T-cell (primary cell): ENCODE data around the gene MOB3B. TPM values are rescaled to one million over a fixed set of nuclear protein-coding genes. Genes with fewer than 3 reads are reported as not detected.

Experiments used
- ATAC-seq, 4 experiments: fragments of 200-7000 bp in 3 of 4; fragments of 150-1000 bp in 1 of 4; cut with Tn5 transposase; replicated peaks in 1 of 4; 1 replicate in 3 of 4; 2 replicates in 1 of 4; pipeline ENCODE4 v1.10.0; 2021; ENCODE audit warnings: moderate library complexity in 3 of 4, mild to moderate bottlenecking in 2 of 4, moderate number of reproducible peaks in 1 of 4
- CTCF ChIA-PET, 2 donors: fragments of 300-600 bp; sonication (Branson Sonifier 250); formaldehyde crosslinking; loops; one replicate each; lab custom pipeline; 2022; ENCODE audit warnings: antibody characterized with exemption in 2 of 2; lab: Charles Lee
- POLR2A ChIA-PET, 2 donors: fragments of 300-600 bp; sonication (Branson Sonifier 250); formaldehyde crosslinking; loops; one replicate each; lab custom pipeline; 2022; ENCODE audit warnings: antibody characterized with exemption in 2 of 2; lab: Charles Lee
- DNase-seq, 35 experiments: peaks; one replicate each; pipeline versions ENCODE4 v3.0.0 to v3.0.0-alpha.2; 2013 to 2023
- H3K27ac ChIP-seq: one replicate; pipeline ENCODE4 v1.5.1; 2013; ENCODE audit warnings: low read length
- H3K27me3 ChIP-seq, 2 experiments: replicated peaks in 1 of 2; 1 replicate in 1 of 2; 2 replicates in 1 of 2; pipeline versions ENCODE4 v1.6.1 to v1.7.0; 2013; ENCODE audit warnings: low read length in 1 of 2, mixed read lengths in 1 of 2; ENCODE audit not compliant: control insufficient read depth in 2 of 2, insufficient read depth in 2 of 2; ENCODE audit errors: extremely low read depth in 1 of 2
- H3K36me3 ChIP-seq, 2 donors: 1 replicate in 1 of 2; 2 replicates in 1 of 2; pipeline versions ENCODE4 v1.6.1 to v1.7.0; 2013; ENCODE audit warnings: low read length in 1 of 2; ENCODE audit not compliant: control insufficient read depth in 2 of 2, insufficient read depth in 1 of 2; ENCODE audit errors: extremely low read depth in 1 of 2
- H3K4me1 ChIP-seq, 2 experiments: 1 replicate in 1 of 2; 2 replicates in 1 of 2; pipeline versions ENCODE4 v1.6.1 to v1.7.0; 2013; ENCODE audit warnings: low read length in 2 of 2, mixed read lengths in 1 of 2; ENCODE audit not compliant: insufficient read depth in 2 of 2, control insufficient read depth in 1 of 2; ENCODE audit errors: extremely low read depth in 1 of 2
- H3K4me3 ChIP-seq, 2 donors: 1 replicate in 1 of 2; 2 replicates in 1 of 2; pipeline versions ENCODE4 v1.5.1 to v1.7.0; 2013; ENCODE audit warnings: mild to moderate bottlenecking in 2 of 2, low read length in 1 of 2, moderate library complexity in 1 of 2; ENCODE audit not compliant: control insufficient read depth in 1 of 2; ENCODE audit errors: extremely low read depth in 1 of 2
- H3K9me3 ChIP-seq: 2 replicates; pipeline ENCODE4 v1.7.0; 2013
- H3K27ac Mint-ChIP-seq, 2 donors: one replicate each; pipeline ENCODE4 v1.8.0; 2020 to 2021; ENCODE audit warnings: mild to moderate bottlenecking in 2 of 2, mixed read lengths in 2 of 2
- H3K27me3 Mint-ChIP-seq, 2 donors: one replicate each; pipeline ENCODE4 v1.8.0; 2021 to 2022; ENCODE audit warnings: mixed read lengths in 2 of 2
- H3K36me3 Mint-ChIP-seq: one replicate; pipeline ENCODE4 v1.8.0; 2021; ENCODE audit warnings: mixed read lengths
- H3K4me1 Mint-ChIP-seq, 3 donors: one replicate each; pipeline ENCODE4 v1.8.0; 2020 to 2022; ENCODE audit warnings: mixed read lengths in 3 of 3, mild to moderate bottlenecking in 1 of 3
- H3K4me3 Mint-ChIP-seq, 3 donors: one replicate each; pipeline ENCODE4 v1.8.0; 2020 to 2022; ENCODE audit warnings: mild to moderate bottlenecking in 3 of 3, mixed read lengths in 3 of 3, moderate library complexity in 3 of 3
- H3K9me3 Mint-ChIP-seq, 3 donors: one replicate each; pipeline ENCODE4 v1.8.0; 2020 to 2022; ENCODE audit warnings: mixed read lengths in 3 of 3
- WGBS: methylation state at CpG from one replicate; pipeline ENCODE4 v1.1.5; 2013; ENCODE audit warnings: missing lambda C conversion rate; ENCODE audit not compliant: insufficient coverage; 5-methylcytosine and 5-hydroxymethylcytosine counted together
- total RNA-seq, 35 experiments: library from RNA in 6 of 35; stranded (reverse) in 6 of 35; fragments of 120-200 nt in 1 of 35; gene quantifications; one replicate each; pipeline versions ENCODE4 v1.2.1 to v1.2.4 and lab custom pipeline; 2013 to 2026

The MOB3B gene
- total RNA-seq = under 1 TPM; 0.40 to 0.72 (median 0.56) TPM
- 0.46 TPM for total RNA-seq (2013)
- 0.12 to 2.2 (median 0.62) reads per million in 29 experiments for total RNA-seq (lab: John Stamatoyannopoulos, UW)

GRCh38 chr9:27529316-27530278, at the start of gene MOB3B:
Gene MOB3B, minus strand, starts transcription at chr9:27529814. Its CDS starts 74,264 bp downstream, at chr9:27455550.
- no peaks in the 10 kb centered on the region for H3K36me3 Mint-ChIP-seq
- Histone ChIP-seq H3K4me3 (peak within 1 kb of the TSS; percentile 58 to 81), H3K9me3 (no peaks in the 10 kb centered on the region), H3K27me3 (peaks cover 0 to 17% of the 10 kb centered on the region in 2 experiments), H3K36me3 (no peaks in the 10 kb centered on the region), H3K4me1 (peaks cover 4 to 18% of the 10 kb centered on the region in 2 experiments), H3K27ac (no peak within 1 kb of the TSS)
- H3K9me3 Mint-ChIP-seq = no peaks in the 10 kb centered on the region
- H3K27ac Mint-ChIP-seq = no peak within 1 kb of the TSS
- POLR2A ChIA-PET = no interaction called here
- H3K4me1 Mint-ChIP-seq = peaks cover 0 to 12% (median 9%) of the 10 kb centered on the region in 3 donors
- H3K4me3 Mint-ChIP-seq = peak within 1 kb of the TSS; percentile 88 to 89 (median 89)
- DNase-seq (peak; percentile 39 to 80 (median 64)), ATAC-seq (peak; percentile 84 to 92 (median 88))
- CTCF ChIA-PET = interaction anchor here (0.6 to 2.6 kb wide), 11 partner anchors 9 to 202 kb away, joined by 3 to 33 read pairs (median 4); no protein-coding TSS in a partner anchor
- 2% methylated on average over 73 of the region's 74 CpGs for WGBS
- peaks cover 0 to 3% of the 10 kb centered on the region in 2 donors for H3K27me3 Mint-ChIP-seq

DNA sequence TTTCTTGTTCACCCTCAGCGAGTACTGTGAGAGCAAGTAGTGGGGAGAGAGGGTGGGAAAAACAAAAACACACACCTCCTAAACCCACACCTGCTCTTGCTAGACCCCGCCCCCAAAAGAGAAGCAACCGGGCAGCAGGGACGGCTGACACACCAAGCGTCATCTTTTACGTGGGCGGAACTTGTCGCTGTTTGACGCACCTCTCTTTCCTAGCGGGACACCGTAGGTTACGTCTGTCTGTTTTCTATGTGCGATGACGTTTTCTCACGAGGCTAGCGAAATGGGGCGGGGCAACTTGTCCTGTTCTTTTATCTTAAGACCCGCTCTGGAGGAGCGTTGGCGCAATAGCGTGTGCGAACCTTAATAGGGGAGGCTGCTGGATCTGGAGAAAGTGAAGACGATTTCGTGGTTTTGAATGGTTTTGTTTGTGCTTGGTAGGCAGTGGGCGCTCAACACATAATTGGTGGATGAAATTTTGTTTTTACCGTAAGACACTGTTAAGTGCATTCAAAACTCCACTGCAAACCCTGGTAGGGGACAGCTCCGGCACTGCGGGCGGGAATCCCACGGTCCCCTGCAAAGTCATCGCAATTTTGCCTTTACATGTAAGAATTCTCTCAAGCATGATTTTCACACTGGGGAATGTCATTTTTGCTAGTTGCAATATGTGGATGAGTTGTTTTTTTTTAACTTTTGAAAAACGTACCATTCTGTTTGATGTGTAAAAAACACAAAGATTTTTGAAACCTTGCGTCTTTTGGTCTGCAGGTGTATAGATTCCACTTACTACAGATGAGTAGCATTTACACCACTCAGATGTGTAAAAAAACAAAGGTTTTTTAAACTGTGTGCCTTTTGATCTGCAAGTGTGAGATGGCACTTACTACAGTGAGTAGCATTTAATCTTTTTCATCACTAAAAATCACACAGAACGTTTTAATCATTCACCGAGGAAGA, 44.3 kb upstream of the MOB3B start:
- Mint-ChIP-seq H3K27me3 (no peaks in the 10 kb centered on the region), H3K4me3 (peak overlapping the region; percentile 90 to 96 (median 95)), H3K4me1 (peaks cover 33 to 44% (median 35%) of the 10 kb centered on the region in 3 donors), H3K36me3 (no peaks in the 10 kb centered on the region), H3K27ac (peak overlapping the region; percentile 99), H3K9me3 (peaks cover 3 to 8% (median 6%) of the 10 kb centered on the region in 3 donors)
- Histone ChIP-seq H3K9me3 (no peaks in the 10 kb centered on the region), H3K27me3 (no peaks in the 10 kb centered on the region), H3K27ac (peak overlapping the region; percentile 95), H3K4me3 (peak overlapping the region; percentile 85 to 87), H3K4me1 (peaks cover 7 to 13% of the 10 kb centered on the region in 2 experiments), H3K36me3 (no peaks in the 10 kb centered on the region)
- DNase-seq (peak; percentile 79 to 100 (median 97)), ATAC-seq (peak; percentile 82 to 87 (median 84))
- ChIA-PET CTCF (interaction anchor here in 1 of 2 donors (0.6 kb wide), 1 partner anchor 15 kb away, joined by 4 read pairs; no protein-coding TSS in a partner anchor), POLR2A (interaction anchor here (0.5 to 1.2 kb wide), 3 partner anchors 12 to 1288 kb away, joined by 3 to 5 read pairs (median 3); partner anchors contain the start of gene IFT74 (in 1 of the 2))
- WGBS = 0% methylated on average over 28 of the region's 35 CpGs

GRCh38 chr9:27572918-27573633, 43.5 kb upstream of the MOB3B start, which contains the start of gene C9orf72:
Gene C9orf72, minus strand, starts transcription at chr9:27573481. Its CDS starts 6,361 bp downstream, at chr9:27567120.
- peak; percentile 73 to 92 (median 88) for DNase-seq
- peak; percentile 74 to 85 (median 80) for ATAC-seq
- Mint-ChIP-seq H3K4me1 (peaks cover 33 to 44% (median 39%) of the 10 kb centered on the region in 3 donors), H3K27ac (peak within 1 kb of the TSS; percentile 99), H3K9me3 (peaks cover 2% of the 10 kb centered on the region in 3 donors), H3K4me3 (peak within 1 kb of the TSS; percentile 90 to 96 (median 95)), H3K36me3 (no peaks in the 10 kb centered on the region), H3K27me3 (no peaks in the 10 kb centered on the region)
- Histone ChIP-seq H3K36me3 (no peaks in the 10 kb centered on the region), H3K27me3 (no peaks in the 10 kb centered on the region), H3K4me3 (peak within 1 kb of the TSS; percentile 85 to 87), H3K27ac (peak within 1 kb of the TSS; percentile 95), H3K9me3 (no peaks in the 10 kb centered on the region), H3K4me1 (peaks cover 7 to 13% of the 10 kb centered on the region in 2 experiments)
- ChIA-PET CTCF (interaction anchor here in 1 of 2 donors (0.6 to 0.8 kb wide), 2 partner anchors 14 to 18 kb away, joined by 3 read pairs; no protein-coding TSS in a partner anchor), POLR2A (interaction anchor here (0.5 to 1.2 kb wide), 4 partner anchors 11 to 1289 kb away, joined by 3 to 5 read pairs (median 3); partner anchors contain the start of gene IFT74 (in 1 of the 2))
- under 1% methylated on average over 50 of the region's 72 CpGs for WGBS

GRCh38 chr9:27572566-27572917, 42.9 kb upstream of the MOB3B start:
- H3K4me1 ChIP-seq = peaks cover 7 to 13% of the 10 kb centered on the region in 2 experiments
- H3K4me3 Mint-ChIP-seq = peak overlapping the region; percentile 90 to 96 (median 95)
- peaks cover 34 to 49% (median 42%) of the 10 kb centered on the region in 3 donors for H3K4me1 Mint-ChIP-seq
- peak overlapping the region; percentile 96 to 99 for H3K27ac Mint-ChIP-seq
- WGBS = 17% methylated on average over 6 of the region's 6 CpGs
- ChIA-PET CTCF (interaction anchor here in 1 of 2 donors (0.6 to 0.8 kb wide), 2 partner anchors 13 to 18 kb away, joined by 3 read pairs; no protein-coding TSS in a partner anchor), POLR2A (interaction anchor here in 1 of 2 donors (0.5 kb wide), 1 partner anchor 55 kb away, joined by 3 read pairs; no protein-coding TSS in a partner anchor)
- no peaks in the 10 kb centered on the region for H3K27me3 Mint-ChIP-seq
- H3K9me3 ChIP-seq = no peaks in the 10 kb centered on the region
- ATAC-seq = peak; percentile 17 to 50 (median 40)
- no peaks in the 10 kb centered on the region for H3K27me3 ChIP-seq
- H3K9me3 Mint-ChIP-seq = no peaks in the 10 kb centered on the region
- peak overlapping the region; percentile 79 to 85 for H3K4me3 ChIP-seq
- peak overlapping the region; percentile 95 for H3K27ac ChIP-seq
- no peaks in the 10 kb centered on the region for H3K36me3 ChIP-seq
- peaks cover 2% of the 10 kb centered on the region for H3K36me3 Mint-ChIP-seq
- peak in 27 of 35 experiments; percentile 39 to 77 (median 54) for DNase-seq

GRCh38 chr9:27572061-27572460, 42.4 kb upstream of the MOB3B start:
- H3K27ac Mint-ChIP-seq = peak overlapping the region; percentile 96 to 99
- ChIA-PET CTCF (no interaction called here), POLR2A (interaction anchor here (0.5 to 0.9 kb wide), 2 partner anchors 13 to 56 kb away, joined by 3 to 5 read pairs; no protein-coding TSS in a partner anchor)
- DNase-seq = no peak
- no peaks in the 10 kb centered on the region for H3K27me3 Mint-ChIP-seq
- H3K4me3 ChIP-seq = no peak overlapping the region
- no peaks in the 10 kb centered on the region for H3K9me3 ChIP-seq
- peak overlapping the region; percentile 95 for H3K27ac ChIP-seq
- H3K36me3 ChIP-seq = no peaks in the 10 kb centered on the region
- H3K9me3 Mint-ChIP-seq = no peaks in the 10 kb centered on the region
- H3K4me1 ChIP-seq = peaks cover 7 to 13% of the 10 kb centered on the region in 2 experiments
- H3K4me3 Mint-ChIP-seq = peak overlapping the region; percentile 90 to 96 (median 95)
- ATAC-seq = no peak
- H3K36me3 Mint-ChIP-seq = peaks cover 6% of the 10 kb centered on the region
- H3K27me3 ChIP-seq = no peaks in the 10 kb centered on the region
- WGBS = no CpG with 5 or more reads among the region's 3 CpGs
- H3K4me1 Mint-ChIP-seq = peaks cover 39 to 52% (median 43%) of the 10 kb centered on the region in 3 donors
